ENCODE measurements around the gene RBBP8. TPM values are rescaled to one million over a fixed set of nuclear protein-coding genes. Genes with fewer than 3 reads are reported as not detected.
A peak's percentile ranks its signal among the peaks of the same experiment; 100 is the strongest.

The RBBP8 gene
- total and polyA plus RNA-seq, 2 donors (not counting 3 experiments of a cell fraction or from before 2014, with no cell fraction given): 3.0 to 13.5 TPM

DNA sequence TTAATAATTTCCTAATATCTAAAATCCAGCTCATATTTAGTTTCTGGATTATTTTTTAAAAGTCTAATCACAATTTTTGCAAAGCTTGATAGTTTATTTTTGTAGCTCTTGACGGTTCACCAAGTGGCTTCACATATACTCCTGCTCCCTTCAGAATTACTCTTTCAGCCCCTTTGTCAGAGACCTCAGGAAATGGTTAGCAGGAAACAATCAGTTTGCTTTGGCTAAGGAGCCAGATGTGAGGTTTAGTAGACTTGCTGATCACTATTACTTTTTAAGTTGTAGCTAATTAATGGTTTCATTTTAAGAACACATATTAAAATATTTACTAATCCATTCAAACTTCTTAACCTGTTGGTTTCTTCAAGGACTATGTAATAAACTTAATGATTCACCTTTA lies 2.3 kb downstream of the RBBP8 start:
- FAIRE-seq: peak; percentile 76
- Histone ChIP-seq H3K4me2 (ENCODE audit: insufficient read depth, low read length) (peak overlapping the region; percentile 79), H3K27ac (ENCODE audit: insufficient read depth, low read depth, low read length) (no peak overlapping the region), H3K4me3 (replicated peaks in 1 of 3; ENCODE audit: insufficient read depth in 1 of 3, low read depth in 1 of 3, low read length in 3 of 3) (peak overlapping the region in 1 of 3 experiments; percentile 22), H3K27me3 (ENCODE audit: control insufficient read depth in 2 of 2, insufficient read depth in 2 of 2, low read length in 2 of 2) (no peaks in the 10 kb centered on the region), H3K9me1 (replicated peaks; ENCODE audit: control insufficient read depth, extremely low read depth, insufficient read depth, low read length) (no peaks in the 10 kb centered on the region), H3K79me2 (ENCODE audit: control insufficient read depth, insufficient read depth, low read length) (no peaks in the 10 kb centered on the region), H4K20me1 (replicated peaks; ENCODE audit: control insufficient read depth, extremely low read depth, insufficient read depth, low read length) (no peaks in the 10 kb centered on the region), H3K4me1 (ENCODE audit: control insufficient read depth, extremely low read depth, insufficient read depth, low read length) (peaks cover 21% of the 10 kb centered on the region), H2AFZ (ENCODE audit: low read depth, low read length) (no peak overlapping the region), H3K36me3 (ENCODE audit: control insufficient read depth in 2 of 2, extremely low read depth in 1 of 2, insufficient read depth in 2 of 2, low read length in 2 of 2) (no peaks in the 10 kb centered on the region), H3K9me3 (replicated peaks; ENCODE audit: control insufficient read depth, insufficient read depth, low read length) (no peaks in the 10 kb centered on the region), H3K9ac (replicated peaks; ENCODE audit: extremely low read depth, insufficient read depth, low read length) (no peak overlapping the region)
- ChIA-PET POLR2A (interaction anchor here (0.8 kb wide), 1 partner anchor 43 kb away, joined by 9 read pairs; no protein-coding TSS in a partner anchor), CTCF (interaction anchor here (1.1 to 3.8 kb wide), 5 partner anchors 14 to 50 kb away, joined by 3 to 40 read pairs (median 4); no protein-coding TSS in a partner anchor)
- intact Hi-C loops (cut with micrococcal nuclease): no loop called here
- peak; percentile 72 for DNase-seq (ENCODE audit: low read depth, low spot score)
- TF ChIP-seq JUN (IDR thresholded peaks at IDR 0.05; ENCODE audit: borderline replicate concordance, insufficient read depth, insufficient read length, low read depth): no peak
- TF ChIP-seq POLR2AphosphoS5 (IDR thresholded peaks at IDR 0.05; ENCODE audit: insufficient read depth, low read depth, low read length): peak; percentile 38
- dilution Hi-C loops (cut with MboI; ENCODE audit: extremely low pct_ligation_motif_present, low sequenced_read_pairs): no loop called here
- no TSS peak for BruUV-seq (replicated peaks)

DNA sequence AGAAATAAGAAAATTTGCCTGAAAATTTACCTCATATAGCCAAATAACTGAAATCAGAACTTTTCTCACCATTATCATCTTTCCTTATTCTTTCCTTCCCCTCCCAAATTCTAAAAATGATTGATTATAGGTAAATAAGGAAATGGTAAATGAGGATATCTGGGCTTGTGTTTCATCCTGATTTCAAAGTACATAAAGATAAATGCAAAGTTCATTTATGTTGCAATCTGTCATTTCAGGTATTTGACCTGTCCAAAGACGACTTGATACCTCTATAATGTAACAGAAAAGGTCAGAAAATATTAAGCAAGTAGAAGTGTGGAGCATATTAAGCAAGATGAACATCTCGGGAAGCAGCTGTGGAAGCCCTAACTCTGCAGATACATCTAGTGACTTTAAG lies 3.4 kb downstream of the RBBP8 start:
- DNase-seq (ENCODE audit: low read depth, low spot score) (no peak), FAIRE-seq (no peak)
- dilution Hi-C loops (cut with MboI; ENCODE audit: extremely low pct_ligation_motif_present, low sequenced_read_pairs) (no loop called here), intact Hi-C loops (cut with micrococcal nuclease) (no loop called here)
- BruUV-seq (replicated peaks): no TSS peak
- ChIA-PET CTCF (interaction anchor here (2.5 to 3.8 kb wide), 2 partner anchors 42 to 46 kb away, joined by 15 to 40 read pairs; no protein-coding TSS in a partner anchor), POLR2A (no interaction called here)
- Histone ChIP-seq H4K20me1 (replicated peaks; ENCODE audit: control insufficient read depth, extremely low read depth, insufficient read depth, low read length) (no peaks in the 10 kb centered on the region), H3K36me3 (ENCODE audit: control insufficient read depth in 2 of 2, extremely low read depth in 1 of 2, insufficient read depth in 2 of 2, low read length in 2 of 2) (no peaks in the 10 kb centered on the region), H3K27ac (ENCODE audit: insufficient read depth, low read depth, low read length) (no peak overlapping the region), H3K9me3 (replicated peaks; ENCODE audit: control insufficient read depth, insufficient read depth, low read length) (no peaks in the 10 kb centered on the region), H3K9ac (replicated peaks; ENCODE audit: extremely low read depth, insufficient read depth, low read length) (no peak overlapping the region), H3K4me2 (ENCODE audit: insufficient read depth, low read length) (no peak overlapping the region), H3K79me2 (ENCODE audit: control insufficient read depth, insufficient read depth, low read length) (no peaks in the 10 kb centered on the region), H3K27me3 (ENCODE audit: control insufficient read depth in 2 of 2, insufficient read depth in 2 of 2, low read length in 2 of 2) (no peaks in the 10 kb centered on the region), H3K4me3 (replicated peaks in 1 of 3; ENCODE audit: insufficient read depth in 1 of 3, low read depth in 1 of 3, low read length in 3 of 3) (no peak overlapping the region), H3K9me1 (replicated peaks; ENCODE audit: control insufficient read depth, extremely low read depth, insufficient read depth, low read length) (no peaks in the 10 kb centered on the region), H2AFZ (ENCODE audit: low read depth, low read length) (no peak overlapping the region), H3K4me1 (ENCODE audit: control insufficient read depth, extremely low read depth, insufficient read depth, low read length) (peaks cover 21% of the 10 kb centered on the region)
- TF ChIP-seq JUN (IDR thresholded peaks at IDR 0.05; ENCODE audit: borderline replicate concordance, insufficient read depth, insufficient read length, low read depth) (no peak), POLR2AphosphoS5 (IDR thresholded peaks at IDR 0.05; ENCODE audit: insufficient read depth, low read depth, low read length) (no peak), MYC (IDR thresholded peaks at IDR 0.05; ENCODE audit: low read depth, low read length) (no peak), EZH2 (IDR thresholded peaks at IDR 0.05; ENCODE audit: borderline replicate concordance, low read depth, low read length, severe bottlenecking) (no peak), FOS (IDR thresholded peaks at IDR 0.05; ENCODE audit: borderline replicate concordance, insufficient read depth, low read length) (no peak), POLR2A (IDR thresholded peaks at IDR 0.05; ENCODE audit: low read depth, low read length) (no peak), GATA2 (IDR thresholded peaks at IDR 0.05; ENCODE audit: insufficient read depth, insufficient read length, low read depth, low read length) (no peak), MAX (IDR thresholded peaks at IDR 0.05; ENCODE audit: insufficient read depth, insufficient read length) (no peak)
- TF ChIP-seq, protein P1, sequence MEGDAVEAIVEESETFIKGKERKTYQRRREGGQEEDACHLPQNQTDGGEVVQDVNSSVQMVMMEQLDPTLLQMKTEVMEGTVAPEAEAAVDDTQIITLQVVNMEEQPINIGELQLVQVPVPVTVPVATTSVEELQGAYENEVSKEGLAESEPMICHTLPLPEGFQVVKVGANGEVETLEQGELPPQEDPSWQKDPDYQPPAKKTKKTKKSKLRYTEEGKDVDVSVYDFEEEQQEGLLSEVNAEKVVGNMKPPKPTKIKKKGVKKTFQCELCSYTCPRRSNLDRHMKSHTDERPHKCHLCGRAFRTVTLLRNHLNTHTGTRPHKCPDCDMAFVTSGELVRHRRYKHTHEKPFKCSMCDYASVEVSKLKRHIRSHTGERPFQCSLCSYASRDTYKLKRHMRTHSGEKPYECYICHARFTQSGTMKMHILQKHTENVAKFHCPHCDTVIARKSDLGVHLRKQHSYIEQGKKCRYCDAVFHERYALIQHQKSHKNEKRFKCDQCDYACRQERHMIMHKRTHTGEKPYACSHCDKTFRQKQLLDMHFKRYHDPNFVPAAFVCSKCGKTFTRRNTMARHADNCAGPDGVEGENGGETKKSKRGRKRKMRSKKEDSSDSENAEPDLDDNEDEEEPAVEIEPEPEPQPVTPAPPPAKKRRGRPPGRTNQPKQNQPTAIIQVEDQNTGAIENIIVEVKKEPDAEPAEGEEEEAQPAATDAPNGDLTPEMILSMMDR (IDR thresholded peaks at IDR 0.05; ENCODE audit: extremely low read depth in 1 of 2, insufficient read depth in 1 of 2, low read depth in 1 of 2, low read length in 2 of 2): no peak
